Fibroblast of lung (primary cell): ENCODE data around the gene DNM3.

ENCODE experiments used
- EZH2 ChIP-seq: IDR thresholded peaks from 2 replicates; pipeline ENCODE4 v1.5.1; 2012; ENCODE audit warnings: low read length, control low read depth, mild to moderate bottlenecking; ENCODE audit errors: missing control alignments
- TF ChIP-seq, protein P1 (sequence below), 2 donors: IDR thresholded peaks in 1 of 2; conservative IDR thresholded peaks in 1 of 2; 1 replicate in 1 of 2; 2 replicates in 1 of 2; pipeline ENCODE4 v1.5.1; 2011 to 2012; ENCODE audit warnings: low read length in 2 of 2, control low read depth in 1 of 2, inconsistent platforms in 1 of 2, low read depth in 1 of 2, mild to moderate bottlenecking in 1 of 2

DNA sequence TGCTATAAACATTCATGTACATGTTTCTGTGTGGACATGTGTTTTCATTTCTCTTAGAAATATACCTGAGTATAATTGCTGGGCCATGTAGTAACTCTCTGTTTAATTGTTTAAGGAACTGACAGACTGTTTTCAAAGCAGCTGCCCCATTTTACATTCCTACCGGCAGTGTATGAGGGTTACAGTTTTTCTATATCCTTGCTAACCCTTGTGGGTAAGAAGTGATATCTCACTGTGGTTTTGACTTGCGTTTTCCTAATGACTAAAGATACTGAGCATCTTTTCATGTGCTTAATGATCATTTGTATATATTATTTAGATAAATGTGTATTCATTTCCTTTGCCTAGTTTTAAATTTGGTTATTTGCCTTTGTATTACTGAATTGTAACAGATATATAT, 81.7 kb downstream of the DNM3 start:
- TF ChIP-seq, protein P1, sequence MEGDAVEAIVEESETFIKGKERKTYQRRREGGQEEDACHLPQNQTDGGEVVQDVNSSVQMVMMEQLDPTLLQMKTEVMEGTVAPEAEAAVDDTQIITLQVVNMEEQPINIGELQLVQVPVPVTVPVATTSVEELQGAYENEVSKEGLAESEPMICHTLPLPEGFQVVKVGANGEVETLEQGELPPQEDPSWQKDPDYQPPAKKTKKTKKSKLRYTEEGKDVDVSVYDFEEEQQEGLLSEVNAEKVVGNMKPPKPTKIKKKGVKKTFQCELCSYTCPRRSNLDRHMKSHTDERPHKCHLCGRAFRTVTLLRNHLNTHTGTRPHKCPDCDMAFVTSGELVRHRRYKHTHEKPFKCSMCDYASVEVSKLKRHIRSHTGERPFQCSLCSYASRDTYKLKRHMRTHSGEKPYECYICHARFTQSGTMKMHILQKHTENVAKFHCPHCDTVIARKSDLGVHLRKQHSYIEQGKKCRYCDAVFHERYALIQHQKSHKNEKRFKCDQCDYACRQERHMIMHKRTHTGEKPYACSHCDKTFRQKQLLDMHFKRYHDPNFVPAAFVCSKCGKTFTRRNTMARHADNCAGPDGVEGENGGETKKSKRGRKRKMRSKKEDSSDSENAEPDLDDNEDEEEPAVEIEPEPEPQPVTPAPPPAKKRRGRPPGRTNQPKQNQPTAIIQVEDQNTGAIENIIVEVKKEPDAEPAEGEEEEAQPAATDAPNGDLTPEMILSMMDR (conservative IDR thresholded peaks at IDR 0.05 in 1 of 2, IDR thresholded peaks at IDR 0.05 in 1 of 2; ENCODE audit: low read depth in 1 of 2, low read length in 2 of 2): no peak
- TF ChIP-seq EZH2: no peak
